GM23338 (cell line): ENCODE results near the gene METRN.

Experiments
- CREB1 ChIP-seq: fragments of 250-450 bp; sonication (Bioruptor Pico); IDR thresholded peaks from 2 replicates; pipeline ENCODE4 v1.5.0; 2020; ENCODE audit warnings: low read depth, mild to moderate bottlenecking, moderate library complexity
- CTCF ChIP-seq, 2 experiments: fragments of 200-600 bp in 1 of 2; sonication (generic) in 1 of 2; conservative IDR thresholded peaks; 2 replicates each; pipeline versions ENCODE4 v1.5.1 to v1.6.1; 2016 to 2017; ENCODE audit warnings: antibody characterized with exemption in 2 of 2, low read depth in 2 of 2, mild to moderate bottlenecking in 2 of 2, moderate library complexity in 1 of 2
- EZH2 ChIP-seq: fragments of 200-600 bp; sonication (generic); IDR thresholded peaks from one replicate; pipeline ENCODE4 v1.8.0; 2017; ENCODE audit warnings: antibody characterized with exemption, mild to moderate bottlenecking, low read depth; ENCODE audit not compliant: unreplicated experiment
- EZH2phosphoT487 ChIP-seq: fragments of 200-600 bp; sonication (generic); IDR thresholded peaks from one replicate; pipeline ENCODE4 v1.8.1; 2018; ENCODE audit warnings: antibody characterized with exemption; ENCODE audit not compliant: unreplicated experiment
- JUNB ChIP-seq: IDR thresholded peaks from one replicate; pipeline ENCODE4 v1.6.1; 2016; ENCODE audit warnings: antibody characterized with exemption; ENCODE audit not compliant: unreplicated experiment
- NANOG ChIP-seq: IDR thresholded peaks from 2 replicates; pipeline ENCODE4 v1.6.1; 2016; ENCODE audit warnings: antibody characterized with exemption, borderline replicate concordance
- POLR2AphosphoS5 ChIP-seq: IDR thresholded peaks from 2 replicates; pipeline ENCODE4 v1.6.1; 2016; ENCODE audit warnings: antibody characterized with exemption, low read depth
- REST ChIP-seq: IDR thresholded peaks from one replicate; pipeline ENCODE4 v1.6.1; 2018; ENCODE audit warnings: antibody characterized with exemption; ENCODE audit not compliant: unreplicated experiment
- STAT1 ChIP-seq: IDR thresholded peaks from one replicate; pipeline ENCODE4 v1.6.1; 2016; ENCODE audit warnings: antibody characterized with exemption; ENCODE audit not compliant: unreplicated experiment
- ZNF114 ChIP-seq: fragments of 250-450 bp; sonication (Bioruptor Pico); IDR thresholded peaks from 2 replicates; pipeline ENCODE4 v1.5.0; 2020; ENCODE audit warnings: mild to moderate bottlenecking, moderate library complexity
- ZNF331 ChIP-seq: fragments of 250-450 bp; sonication (Bioruptor Pico); IDR thresholded peaks from 2 replicates; pipeline ENCODE4 v1.5.0; 2020; ENCODE audit warnings: low read depth, mild to moderate bottlenecking, moderate library complexity
- ZNF462 ChIP-seq: fragments of 250-450 bp; sonication (Bioruptor Pico); IDR thresholded peaks from 2 replicates; pipeline ENCODE4 v1.5.0; 2020; ENCODE audit warnings: mild to moderate bottlenecking, moderate library complexity

- TF ChIP-seq CTCF (conservative IDR thresholded peaks at IDR 0.05; ENCODE audit: low read depth in 2 of 2), result no peak
- TF ChIP-seq EZH2phosphoT487, result no peak
- TF ChIP-seq POLR2AphosphoS5, result no peak
- no peak for TF ChIP-seq CREB1 (CRISPR knock-in tag)
- TF ChIP-seq EZH2, result no peak
- no peak for TF ChIP-seq REST
- no peak for TF ChIP-seq NANOG
- TF ChIP-seq JUNB, result no peak
- TF ChIP-seq STAT1, result no peak
- no peak for TF ChIP-seq ZNF331 (CRISPR knock-in tag)
- TF ChIP-seq ZNF462, result no peak
- TF ChIP-seq ZNF114, result no peak
Measured at GRCh38 chr16:716768-717325, 1.9 kb downstream of the METRN start.
